NCI-H82 (cell line): ENCODE measurements around the gene VAV2.

ENCODE experiments used
- DNase-seq: peaks from one replicate; lab custom pipeline; 2025; lab: John Stamatoyannopoulos, UW

VAV2 gene

GRCh38 chr9:133980864-133981588 lies 11.1 kb downstream of the VAV2 start:
- no peak for DNase-seq

GRCh38 chr9:133979921-133980863 lies 11.9 kb downstream of the VAV2 start:
- DNase-seq: no peak

- DNase-seq: no peak
Measured at GRCh38 chr9:133979273-133979920, 12.7 kb downstream of the VAV2 start.

GRCh38 chr9:133978899-133979272 lies 13.2 kb downstream of the VAV2 start:
- no peak for DNase-seq

GRCh38 chr9:133978226-133978898 lies 13.8 kb downstream of the VAV2 start:
- no peak for DNase-seq

- DNase-seq: no peak
Measured at GRCh38 chr9:133977421-133978201, 14.5 kb downstream of the VAV2 start.

GRCh38 chr9:133976887-133977286 lies 15.2 kb downstream of the VAV2 start:
- no peak for DNase-seq

GRCh38 chr9:133976191-133976861 lies 15.8 kb downstream of the VAV2 start:
- no peak for DNase-seq

- DNase-seq: no peak
Measured at GRCh38 chr9:133975511-133975910, 16.6 kb downstream of the VAV2 start.

GRCh38 chr9:133974631-133975341 lies 17.3 kb downstream of the VAV2 start:
- no peak for DNase-seq

- DNase-seq: no peak
Measured at GRCh38 chr9:133973791-133974630, 18.1 kb downstream of the VAV2 start.

- no peak for DNase-seq
Measured at GRCh38 chr9:133973111-133973790, 18.9 kb downstream of the VAV2 start.

GRCh38 chr9:133971981-133972941 lies 19.9 kb downstream of the VAV2 start:
- no peak for DNase-seq

- DNase-seq: no peak
Measured at GRCh38 chr9:133971121-133971951, 20.8 kb downstream of the VAV2 start.

- no peak for DNase-seq
Measured at GRCh38 chr9:133970581-133971058, 21.5 kb downstream of the VAV2 start.
